ENCODE measurements around the gene HSP90AB1.
"Not testable (repeated sequence)": the region's sequence is repeated elsewhere in the genome, so short reads cannot be mapped to it uniquely, and the experiment has no call there.

- TF ChIP-seq, protein P1, sequence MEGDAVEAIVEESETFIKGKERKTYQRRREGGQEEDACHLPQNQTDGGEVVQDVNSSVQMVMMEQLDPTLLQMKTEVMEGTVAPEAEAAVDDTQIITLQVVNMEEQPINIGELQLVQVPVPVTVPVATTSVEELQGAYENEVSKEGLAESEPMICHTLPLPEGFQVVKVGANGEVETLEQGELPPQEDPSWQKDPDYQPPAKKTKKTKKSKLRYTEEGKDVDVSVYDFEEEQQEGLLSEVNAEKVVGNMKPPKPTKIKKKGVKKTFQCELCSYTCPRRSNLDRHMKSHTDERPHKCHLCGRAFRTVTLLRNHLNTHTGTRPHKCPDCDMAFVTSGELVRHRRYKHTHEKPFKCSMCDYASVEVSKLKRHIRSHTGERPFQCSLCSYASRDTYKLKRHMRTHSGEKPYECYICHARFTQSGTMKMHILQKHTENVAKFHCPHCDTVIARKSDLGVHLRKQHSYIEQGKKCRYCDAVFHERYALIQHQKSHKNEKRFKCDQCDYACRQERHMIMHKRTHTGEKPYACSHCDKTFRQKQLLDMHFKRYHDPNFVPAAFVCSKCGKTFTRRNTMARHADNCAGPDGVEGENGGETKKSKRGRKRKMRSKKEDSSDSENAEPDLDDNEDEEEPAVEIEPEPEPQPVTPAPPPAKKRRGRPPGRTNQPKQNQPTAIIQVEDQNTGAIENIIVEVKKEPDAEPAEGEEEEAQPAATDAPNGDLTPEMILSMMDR (IDR thresholded peaks at IDR 0.05; ENCODE audit: poor library complexity, severe bottlenecking): not testable (repeated sequence)
- not testable (repeated sequence) for TF ChIP-seq EZH2 (IDR thresholded peaks at IDR 0.05; ENCODE audit: borderline replicate concordance, insufficient read depth, low read length, poor library complexity, severe bottlenecking); REST (IDR thresholded peaks at IDR 0.05; ENCODE audit: borderline replicate concordance); SMC3 (conservative IDR thresholded peaks at IDR 0.05; ENCODE audit: poor library complexity)
Measured at GRCh38 chr6:44231426-44231825, 15.5 kb upstream of the HSP90AB1 start.

Data from neural cell (in vitro differentiated cells).